HepG2 (cell line): Measurements from ENCODE around the gene SPACA6. TPM values are rescaled to one million over a fixed set of nuclear protein-coding genes. Genes with fewer than 3 reads are reported as not detected.

ENCODE experiments used
- ELF3 ChIP-seq: IDR thresholded peaks from 2 replicates; pipeline ENCODE4 v1.6.1; 2016; ENCODE audit warnings: missing genetic modification reagents, missing compliant biosample characterization
- FOXM1 ChIP-seq: sonication (generic); formaldehyde crosslinking; IDR thresholded peaks from 2 replicates; pipeline ENCODE4 v1.5.0; 2020; ENCODE audit warnings: missing genetic modification reagents
- FOXP1 ChIP-seq, 2 experiments: fragments of 450-650 bp in 1 of 2; IDR thresholded peaks; 2 replicates each; pipeline ENCODE4 v1.6.1; 2017 to 2018; ENCODE audit warnings: antibody characterized with exemption in 1 of 2
- GABPB1 ChIP-seq: IDR thresholded peaks from 2 replicates; pipeline ENCODE4 v1.6.1; 2016; ENCODE audit warnings: mild to moderate bottlenecking, missing genetic modification reagents, moderate library complexity, missing compliant biosample characterization
- KDM4B ChIP-seq: sonication (generic); formaldehyde crosslinking; IDR thresholded peaks from 2 replicates; pipeline ENCODE4 v1.4.0; 2020; ENCODE audit warnings: missing genetic modification reagents
- NKX3-1 ChIP-seq: sonication (generic); formaldehyde crosslinking; IDR thresholded peaks from 2 replicates; pipeline ENCODE4 v1.5.0; 2020; ENCODE audit warnings: missing genetic modification reagents
- NR2C2 ChIP-seq: sonication (generic); formaldehyde crosslinking; IDR thresholded peaks from 2 replicates; pipeline ENCODE4 v1.4.0; 2020; ENCODE audit warnings: missing genetic modification reagents, mild to moderate bottlenecking, moderate library complexity, borderline replicate concordance
- NR2F6 ChIP-seq, 2 experiments: IDR thresholded peaks; 2 replicates each; pipeline ENCODE4 v1.6.1; 2016; ENCODE audit warnings: antibody characterized with exemption in 1 of 2, mild to moderate bottlenecking in 1 of 2
- U2AF2 ChIP-seq: fragments of 200-400 bp; formaldehyde crosslinking; IDR thresholded peaks from 2 replicates; pipeline ENCODE4 v1.6.1; 2017; ENCODE audit warnings: low read depth, mild to moderate bottlenecking, low read length
- ZBTB1 ChIP-seq: sonication (generic); formaldehyde crosslinking; IDR thresholded peaks from 2 replicates; pipeline ENCODE4 v1.4.0; 2020; ENCODE audit warnings: missing genetic modification reagents, borderline replicate concordance
- ZNF292 ChIP-seq: sonication (generic); formaldehyde crosslinking; IDR thresholded peaks from 2 replicates; pipeline ENCODE4 v1.8.1; 2022; ENCODE audit warnings: mild to moderate bottlenecking, low read depth, missing genetic modification reagents, borderline replicate concordance
- ZNF75D ChIP-seq: sonication (generic); formaldehyde crosslinking; IDR thresholded peaks from 2 replicates; pipeline ENCODE4 v1.8.1; 2023; ENCODE audit warnings: missing genetic modification reagents, mild to moderate bottlenecking, borderline replicate concordance
- ZSCAN21 ChIP-seq: sonication (generic); formaldehyde crosslinking; IDR thresholded peaks from 2 replicates; pipeline ENCODE4 v1.8.0; 2022; ENCODE audit warnings: mild to moderate bottlenecking, missing genetic modification reagents, moderate library complexity, borderline replicate concordance
- polyA plus RNA-seq, 8 experiments: library from polyadenylated mRNA; depleted of rRNA in 3 of 8; stranded (reverse) in 7 of 8; unstranded in 1 of 8; fragments of >200 nt; fragmentation: Illumina TruSeq in 4 of 8; extraction: Trizol in 4 of 8; gene quantifications; 2 replicates each; pipeline versions ENCODE4 v1.2.1 to v1.2.3, GENCODE V29; 2011 to 2016; ENCODE audit warnings: low read depth in 4 of 8, missing spikeins in 1 of 8, mixed read lengths in 1 of 8; ENCODE audit not compliant: insufficient read depth in 1 of 8
- total RNA-seq, 5 experiments: library from RNA; depleted of rRNA; stranded (reverse); fragments of >200 nt; fragmentation: Illumina TruSeq; extraction: Trizol; gene quantifications; 2 replicates each; pipeline ENCODE4 v1.2.3, GENCODE V29; 2016; ENCODE audit warnings: low read depth in 1 of 5
- TF ChIP-seq, protein P1 (sequence below): sonication (generic); formaldehyde crosslinking; IDR thresholded peaks from 2 replicates; pipeline ENCODE4 v1.5.1; 2020; ENCODE audit warnings: missing genetic modification reagents, mild to moderate bottlenecking, borderline replicate concordance
- TF ChIP-seq, protein P2 (sequence below): sonication (generic); formaldehyde crosslinking; IDR thresholded peaks from 2 replicates; pipeline ENCODE4 v1.8.0; 2022; ENCODE audit warnings: missing genetic modification reagents, mild to moderate bottlenecking, moderate library complexity, borderline replicate concordance

Gene SPACA6
- total and polyA plus RNA-seq, 2 of the 13 experiments (the other 11 are each of a cell fraction or from before 2014, with no cell fraction given), result 1.4 to 2.2 TPM

GRCh38 chr19:51689751-51690453 is 3.2 kb upstream of the SPACA6 start (continued):
- TF ChIP-seq ZNF75D (CRISPR knock-in tag) (no peak), GABPB1 (CRISPR knock-in tag) (0 out of 2 replicates have a peak, but pooled peaks have one; percentile 12), ZSCAN21 (CRISPR knock-in tag) (no peak), NR2C2 (CRISPR knock-in tag) (peak; percentile 29; the same call in 1 of the 2 replicates), U2AF2 (no peak), ZNF292 (no peak), NR2F6 (IDR thresholded peaks at IDR 0.05) (peak; percentile 52), NR2F6 (CRISPR knock-in tag; IDR thresholded peaks at IDR 0.05) (0 out of 2 replicates have a peak, but pooled peaks have one; percentile 18), FOXM1 (CRISPR knock-in tag) (no peak), KDM4B (CRISPR knock-in tag) (no peak), ELF3 (CRISPR knock-in tag) (no peak), FOXP1 (IDR thresholded peaks at IDR 0.05) (no peak), FOXP1 (CRISPR knock-in tag; IDR thresholded peaks at IDR 0.05) (no peak), ZBTB1 (CRISPR knock-in tag) (no peak), NKX3-1 (CRISPR knock-in tag) (no peak)
- TF ChIP-seq, protein P1, sequence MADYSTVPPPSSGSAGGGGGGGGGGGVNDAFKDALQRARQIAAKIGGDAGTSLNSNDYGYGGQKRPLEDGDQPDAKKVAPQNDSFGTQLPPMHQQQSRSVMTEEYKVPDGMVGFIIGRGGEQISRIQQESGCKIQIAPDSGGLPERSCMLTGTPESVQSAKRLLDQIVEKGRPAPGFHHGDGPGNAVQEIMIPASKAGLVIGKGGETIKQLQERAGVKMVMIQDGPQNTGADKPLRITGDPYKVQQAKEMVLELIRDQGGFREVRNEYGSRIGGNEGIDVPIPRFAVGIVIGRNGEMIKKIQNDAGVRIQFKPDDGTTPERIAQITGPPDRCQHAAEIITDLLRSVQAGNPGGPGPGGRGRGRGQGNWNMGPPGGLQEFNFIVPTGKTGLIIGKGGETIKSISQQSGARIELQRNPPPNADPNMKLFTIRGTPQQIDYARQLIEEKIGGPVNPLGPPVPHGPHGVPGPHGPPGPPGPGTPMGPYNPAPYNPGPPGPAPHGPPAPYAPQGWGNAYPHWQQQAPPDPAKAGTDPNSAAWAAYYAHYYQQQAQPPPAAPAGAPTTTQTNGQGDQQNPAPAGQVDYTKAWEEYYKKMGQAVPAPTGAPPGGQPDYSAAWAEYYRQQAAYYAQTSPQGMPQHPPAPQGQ (CRISPR knock-in tag), result no peak
- TF ChIP-seq, protein P2, sequence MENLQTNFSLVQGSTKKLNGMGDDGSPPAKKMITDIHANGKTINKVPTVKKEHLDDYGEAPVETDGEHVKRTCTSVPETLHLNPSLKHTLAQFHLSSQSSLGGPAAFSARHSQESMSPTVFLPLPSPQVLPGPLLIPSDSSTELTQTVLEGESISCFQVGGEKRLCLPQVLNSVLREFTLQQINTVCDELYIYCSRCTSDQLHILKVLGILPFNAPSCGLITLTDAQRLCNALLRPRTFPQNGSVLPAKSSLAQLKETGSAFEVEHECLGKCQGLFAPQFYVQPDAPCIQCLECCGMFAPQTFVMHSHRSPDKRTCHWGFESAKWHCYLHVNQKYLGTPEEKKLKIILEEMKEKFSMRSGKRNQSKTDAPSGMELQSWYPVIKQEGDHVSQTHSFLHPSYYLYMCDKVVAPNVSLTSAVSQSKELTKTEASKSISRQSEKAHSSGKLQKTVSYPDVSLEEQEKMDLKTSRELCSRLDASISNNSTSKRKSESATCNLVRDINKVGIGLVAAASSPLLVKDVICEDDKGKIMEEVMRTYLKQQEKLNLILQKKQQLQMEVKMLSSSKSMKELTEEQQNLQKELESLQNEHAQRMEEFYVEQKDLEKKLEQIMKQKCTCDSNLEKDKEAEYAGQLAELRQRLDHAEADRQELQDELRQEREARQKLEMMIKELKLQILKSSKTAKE, result peak; percentile 80
